HAP-1 (cell line): ENCODE results near the gene SUPV3L1.
"Not testable (repeated sequence)": the region's sequence is repeated elsewhere in the genome, so short reads cannot be mapped to it uniquely, and the experiment has no call there.

ENCODE experiments used
- DNase-seq, 2 experiments: peaks; one replicate each; pipeline ENCODE4 v3.0.0-alpha.2; 2016 to 2020; ENCODE audit warnings: low spot score in 2 of 2
- H3K27me3 ChIP-seq: fragments of 250-450 bp; sonication (Bioruptor Pico); 2 replicates; pipeline ENCODE4 v1.5.1; 2020; ENCODE audit warnings: low read depth, mild to moderate bottlenecking, moderate library complexity
- H3K36me3 ChIP-seq: fragments of 250-450 bp; sonication (Bioruptor Pico); replicated peaks from 2 replicates; pipeline ENCODE4 v1.5.1; 2020; ENCODE audit warnings: mild to moderate bottlenecking
- H3K4me1 ChIP-seq: fragments of 250-450 bp; sonication (Bioruptor Pico); 2 replicates; pipeline ENCODE4 v1.5.1; 2020; ENCODE audit warnings: mild to moderate bottlenecking
- H3K4me3 ChIP-seq: fragments of 250-450 bp; sonication (Bioruptor Pico); 2 replicates; pipeline ENCODE4 v1.5.1; 2020; ENCODE audit warnings: mild to moderate bottlenecking, moderate library complexity
- H3K9me3 ChIP-seq: fragments of 250-450 bp; sonication (Bioruptor Pico); 2 replicates; pipeline ENCODE4 v1.5.1; 2020; ENCODE audit warnings: mild to moderate bottlenecking, moderate library complexity
- in situ Hi-C: fragments of 300-500 bp; cut with MboI; formaldehyde crosslinking; loops from 3 replicates; pipeline ENCODE4 v1.14.3; 2020; ENCODE audit warnings: low sequenced_read_pairs, inconsistent platforms, mixed read lengths

The SUPV3L1 gene

DNA sequence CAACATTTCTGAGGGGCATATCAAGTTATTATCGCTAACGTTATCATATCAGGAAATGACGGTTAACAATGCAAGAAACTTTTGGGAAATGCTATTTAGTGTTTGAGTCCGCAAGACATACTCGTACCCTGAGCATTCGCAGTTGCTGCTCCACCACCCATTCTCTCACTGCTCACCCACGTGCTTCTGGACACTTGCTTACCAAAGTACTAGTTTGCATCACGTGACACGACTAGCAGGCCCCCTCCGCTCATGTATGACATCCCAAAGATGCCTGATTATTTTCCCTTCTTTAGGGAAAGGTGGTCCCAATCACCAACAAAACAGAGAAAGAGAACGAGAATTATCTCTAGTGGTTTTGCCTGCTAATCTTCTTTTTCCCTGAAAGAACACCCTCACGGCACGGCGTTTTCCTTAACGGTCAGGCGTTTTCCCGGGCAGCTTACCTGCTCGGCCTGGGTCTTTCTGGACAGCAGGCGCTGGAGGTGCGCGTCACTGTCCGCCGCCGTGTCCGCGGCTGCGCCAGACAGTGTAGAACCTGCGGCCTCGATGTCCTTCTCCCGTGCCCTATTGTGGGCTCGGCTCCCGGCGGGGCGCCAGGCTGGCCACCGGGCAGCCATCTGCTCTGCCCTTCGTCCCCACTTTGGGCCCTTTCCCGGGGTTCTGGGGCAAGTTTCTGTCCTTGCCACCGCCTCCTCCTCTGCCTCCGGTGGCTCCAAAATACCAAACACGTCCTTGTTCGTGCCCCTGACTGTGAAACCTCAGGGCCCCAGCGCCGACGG lies at the start of gene SUPV3L1:
SUPV3L1 (plus strand) TSS at position 492 of the 782 bp plus-strand sequence; CDS start at position 550, 58 bp downstream.
- Histone ChIP-seq H3K9me3 (no peaks in the 10 kb centered on the region), H3K4me1 (peaks cover 14% of the 10 kb centered on the region), H3K4me3 (peak within 1 kb of the TSS; percentile 95), H3K27me3 (no peaks in the 10 kb centered on the region), H3K36me3 (peaks cover 4% of the 10 kb centered on the region)
- in situ Hi-C loops = no loop called here
- peak; percentile 92 to 95 for DNase-seq

DNA sequence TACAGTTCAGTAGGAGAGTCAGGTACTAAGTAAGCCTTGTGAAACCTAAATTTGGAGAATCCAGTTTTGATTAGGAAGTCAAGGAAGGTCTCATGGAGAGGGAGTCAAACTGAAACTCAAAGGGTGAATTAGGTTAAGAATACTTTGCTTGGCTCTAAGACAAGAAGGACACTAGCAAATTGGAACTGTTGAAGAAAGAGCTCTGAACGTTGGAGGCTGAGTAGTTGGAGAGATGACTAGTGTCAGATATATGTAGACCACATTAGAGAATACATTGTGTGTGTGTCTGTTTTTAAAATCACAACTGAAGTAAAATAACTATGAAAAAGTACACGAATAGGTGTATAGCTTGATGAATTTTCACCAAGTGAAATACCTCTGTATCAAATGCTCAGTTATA lies 49.8 kb upstream of the SUPV3L1 start:
- no peaks in the 10 kb centered on the region for H3K27me3 ChIP-seq
- H3K4me1 ChIP-seq = peaks cover 5% of the 10 kb centered on the region
- H3K36me3 ChIP-seq = peaks cover 17% of the 10 kb centered on the region
- in situ Hi-C loops = no loop called here
- DNase-seq = no peak
- no peak overlapping the region for H3K4me3 ChIP-seq
- no peaks in the 10 kb centered on the region for H3K9me3 ChIP-seq

- H3K27me3 ChIP-seq = no peaks in the 10 kb centered on the region
- H3K4me1 ChIP-seq = no peaks in the 10 kb centered on the region
- H3K36me3 ChIP-seq = peaks cover 8% of the 10 kb centered on the region
- in situ Hi-C loops = no loop called here
- no peak for DNase-seq
- H3K9me3 ChIP-seq = no peaks in the 10 kb centered on the region
- H3K4me3 ChIP-seq = no peak overlapping the region
These were observed 40.1 kb upstream of the SUPV3L1 start for GRCh38 chr10:69139961-69140360.

DNA sequence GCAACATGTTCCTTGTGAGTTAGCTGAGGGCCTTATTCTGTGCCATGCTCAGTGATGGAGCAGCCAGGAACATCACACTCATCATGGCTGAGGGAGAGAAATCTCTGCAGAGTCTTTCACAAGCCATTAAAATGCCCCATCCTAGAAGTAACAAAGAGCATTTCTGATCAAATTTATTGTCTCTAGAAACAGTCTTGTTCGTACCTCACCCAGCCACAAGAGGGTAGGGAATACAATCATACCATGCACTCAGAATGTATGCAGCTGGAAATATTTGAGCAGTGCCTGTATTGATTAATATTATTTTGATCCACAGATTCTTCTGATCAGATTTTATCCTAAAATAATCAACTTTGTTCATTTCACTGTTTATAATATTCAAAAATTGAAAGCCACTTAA lies 38.7 kb upstream of the SUPV3L1 start:
- no peaks in the 10 kb centered on the region; the same call in 1 of the 2 replicates for H3K36me3 ChIP-seq
- no peaks in the 10 kb centered on the region for H3K9me3 ChIP-seq
- DNase-seq = no peak
- H3K27me3 ChIP-seq = no peaks in the 10 kb centered on the region
- H3K4me3 ChIP-seq = no peak overlapping the region
- in situ Hi-C loops = no loop called here
- no peaks in the 10 kb centered on the region for H3K4me1 ChIP-seq

- DNase-seq, H3K4me1 ChIP-seq, H3K9me3 ChIP-seq, H3K27me3 ChIP-seq, in situ Hi-C loops, H3K36me3 ChIP-seq, H3K4me3 ChIP-seq: not testable (repeated sequence)
These were observed 38.0 kb upstream of the SUPV3L1 start for GRCh38 chr10:69142074-69142473.

- Histone ChIP-seq H3K36me3 (no peaks in the 10 kb centered on the region; the same call in 1 of the 2 replicates), H3K27me3 (no peaks in the 10 kb centered on the region), H3K9me3 (no peaks in the 10 kb centered on the region), H3K4me3 (no peak overlapping the region), H3K4me1 (no peaks in the 10 kb centered on the region)
- DNase-seq = no peak
- in situ Hi-C loops = no loop called here
These were observed 37.1 kb upstream of the SUPV3L1 start for GRCh38 chr10:69142983-69143382.

DNA sequence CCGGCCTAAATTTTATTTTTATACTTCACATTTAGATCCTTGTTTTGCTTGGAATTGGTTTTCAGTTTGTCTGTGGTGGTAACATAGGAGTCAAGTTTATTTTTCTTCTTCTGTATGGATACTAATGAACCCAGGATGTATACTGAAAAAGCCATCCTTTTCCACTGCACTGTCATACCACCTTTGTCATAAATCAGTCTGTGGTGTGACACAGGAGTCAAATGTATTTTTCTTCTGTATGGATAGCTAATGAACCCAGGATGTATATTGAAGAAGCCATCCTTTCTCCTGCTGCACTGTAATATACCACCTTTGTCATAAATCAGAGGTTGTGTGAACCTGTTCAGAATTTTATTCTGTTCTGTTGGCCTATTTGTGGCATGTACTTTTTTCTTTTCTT lies 34.7 kb upstream of the SUPV3L1 start:
- no peaks in the 10 kb centered on the region for H3K27me3 ChIP-seq
- no peaks in the 10 kb centered on the region for H3K4me1 ChIP-seq
- H3K36me3 ChIP-seq = no peaks in the 10 kb centered on the region; the same call in 1 of the 2 replicates
- in situ Hi-C loops = no loop called here
- no peak overlapping the region for H3K4me3 ChIP-seq
- no peaks in the 10 kb centered on the region for H3K9me3 ChIP-seq
- no peak for DNase-seq

- no peaks in the 10 kb centered on the region for H3K4me1 ChIP-seq
- DNase-seq = no peak
- no peaks in the 10 kb centered on the region for H3K27me3 ChIP-seq
- H3K4me3 ChIP-seq = no peak overlapping the region
- H3K9me3 ChIP-seq = no peaks in the 10 kb centered on the region
- in situ Hi-C loops = no loop called here
- H3K36me3 ChIP-seq = no peaks in the 10 kb centered on the region; the same call in 1 of the 2 replicates
These were observed 34.2 kb upstream of the SUPV3L1 start for GRCh38 chr10:69145864-69146263.

- DNase-seq = no peak
- H3K4me3 ChIP-seq = no peak overlapping the region
- in situ Hi-C loops = no loop called here
These were observed 33.3 kb upstream of the SUPV3L1 start for GRCh38 chr10:69146759-69147158.

GRCh38 chr10:69151984-69152383 lies 28.1 kb upstream of the SUPV3L1 start:
- in situ Hi-C loops = no loop called here
- Histone ChIP-seq H3K4me1 (no peaks in the 10 kb centered on the region), H3K4me3 (no peak overlapping the region), H3K36me3 (no peaks in the 10 kb centered on the region; the same call in 1 of the 2 replicates), H3K9me3 (no peaks in the 10 kb centered on the region), H3K27me3 (no peaks in the 10 kb centered on the region)
- DNase-seq = no peak

More at GRCh38 chr10:69146759-69147158, 33.3 kb upstream of the SUPV3L1 start:
- no peaks in the 10 kb centered on the region for H3K4me1 ChIP-seq
- no peaks in the 10 kb centered on the region for H3K36me3 ChIP-seq
- H3K9me3 ChIP-seq = no peaks in the 10 kb centered on the region
- H3K27me3 ChIP-seq = no peaks in the 10 kb centered on the region

DNA sequence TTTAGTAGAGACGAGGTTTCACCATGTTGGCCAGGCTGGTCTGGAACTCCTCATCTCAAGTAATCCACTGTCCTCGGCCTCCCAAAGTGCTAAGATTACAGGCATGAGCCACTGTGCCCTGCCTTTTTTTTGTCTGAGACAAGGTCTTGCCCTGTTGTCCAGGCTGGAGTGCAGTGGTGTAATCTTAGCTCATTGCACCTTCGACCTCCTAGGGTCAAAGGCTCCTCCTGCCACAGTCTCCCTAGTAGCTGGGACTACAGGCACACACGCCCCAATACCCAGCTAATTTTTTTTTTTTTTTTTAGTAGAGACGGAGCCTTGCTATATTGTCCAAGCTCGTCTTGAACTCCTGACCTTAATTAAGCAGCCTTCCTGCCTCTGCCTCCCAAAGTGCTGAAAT lies 26.8 kb upstream of the SUPV3L1 start:
- Histone ChIP-seq H3K36me3 (no peaks in the 10 kb centered on the region; the same call in none of the 2 replicates), H3K4me1 (no peaks in the 10 kb centered on the region), H3K9me3 (no peaks in the 10 kb centered on the region), H3K4me3 (no peak overlapping the region), H3K27me3 (no peaks in the 10 kb centered on the region)
- no peak for DNase-seq
- in situ Hi-C loops = no loop called here

DNA sequence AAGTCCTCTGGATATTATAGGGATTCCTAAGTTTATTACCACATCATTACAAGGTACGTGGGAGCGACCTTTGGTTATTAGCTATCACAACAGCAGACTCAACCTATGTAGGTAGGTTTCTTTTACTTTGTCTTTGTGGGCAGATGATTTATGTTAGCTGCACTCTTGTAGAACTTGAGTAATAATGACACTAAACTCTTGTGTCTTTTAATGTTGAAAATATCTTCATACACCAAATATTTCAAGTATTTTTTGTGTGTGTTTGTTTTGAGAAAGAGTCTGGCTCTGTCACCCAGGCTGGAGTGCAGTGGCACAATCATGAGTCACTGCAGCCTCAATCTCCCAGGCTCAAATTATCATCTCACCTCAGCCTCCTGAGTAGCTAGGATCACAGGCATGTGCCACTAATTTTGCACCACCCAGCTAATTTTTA lies 19.2 kb upstream of the SUPV3L1 start:
- Histone ChIP-seq H3K4me3 (no peak overlapping the region), H3K36me3 (peaks cover 20% of the 10 kb centered on the region)
- in situ Hi-C loops = no loop called here

GRCh38 chr10:69168493-69168892 lies 11.5 kb upstream of the SUPV3L1 start:
- H3K4me3 ChIP-seq = no peak overlapping the region
- DNase-seq = no peak
- H3K36me3 ChIP-seq = peaks cover 25% of the 10 kb centered on the region
- no peaks in the 10 kb centered on the region for H3K9me3 ChIP-seq
- no peaks in the 10 kb centered on the region for H3K4me1 ChIP-seq
- in situ Hi-C loops = no loop called here
- H3K27me3 ChIP-seq = no peaks in the 10 kb centered on the region

More for the DNA sequence above, 19.2 kb upstream of the SUPV3L1 start:
- no peak for DNase-seq
- no peaks in the 10 kb centered on the region for H3K4me1 ChIP-seq
- H3K9me3 ChIP-seq = no peaks in the 10 kb centered on the region
- H3K27me3 ChIP-seq = no peaks in the 10 kb centered on the region

- Histone ChIP-seq H3K4me1 (no peaks in the 10 kb centered on the region), H3K36me3 (peaks cover 14% of the 10 kb centered on the region), H3K27me3 (no peaks in the 10 kb centered on the region), H3K4me3 (no peak overlapping the region), H3K9me3 (no peaks in the 10 kb centered on the region)
- in situ Hi-C loops = no loop called here
- no peak for DNase-seq
These were observed 7.6 kb upstream of the SUPV3L1 start for GRCh38 chr10:69172241-69172982.
